ENCODE results near the gene HDHD3. TPM values are rescaled to one million over a fixed set of nuclear protein-coding genes. Genes with fewer than 3 reads are reported as not detected.

The HDHD3 gene
- polyA plus RNA-seq, 1 experiment, result 7.2 TPM

DNA sequence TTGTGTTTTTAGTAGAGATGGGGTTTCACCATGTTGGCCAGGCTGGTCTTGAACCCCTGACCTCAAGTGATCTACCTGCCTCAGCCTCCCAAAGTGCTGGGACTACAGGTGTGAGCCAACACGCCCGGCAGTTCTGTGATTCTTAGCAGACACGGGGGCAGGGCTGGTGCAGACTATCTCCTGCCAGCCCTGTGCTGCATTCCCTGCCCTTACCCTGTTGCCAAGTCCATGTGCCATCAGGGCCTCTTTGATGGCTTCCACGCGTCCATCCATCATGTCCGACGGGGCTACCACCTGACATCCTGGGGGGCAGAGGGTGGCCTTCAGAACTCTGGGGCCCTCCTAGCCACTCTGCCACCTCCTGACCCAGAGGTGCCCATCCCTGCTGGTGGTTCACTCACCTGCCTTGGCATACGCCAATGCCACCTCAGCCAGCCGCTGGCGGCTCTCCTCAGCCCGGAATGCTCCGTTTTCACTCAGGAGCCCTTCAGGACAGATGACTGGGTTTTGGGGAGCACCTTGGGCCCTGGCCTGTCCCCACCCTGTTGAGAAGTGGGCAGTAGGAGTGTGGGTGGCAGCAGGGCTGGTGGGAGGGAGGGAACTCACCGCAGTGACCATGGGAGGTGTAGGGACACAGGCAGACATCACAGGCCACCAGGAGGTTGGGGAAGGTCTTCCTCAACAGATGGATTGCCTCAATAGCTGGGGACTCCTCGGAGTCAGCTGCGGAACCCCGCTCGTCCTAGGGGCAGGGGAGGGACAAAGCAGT, 13.6 kb upstream of the HDHD3 start:
- no peak overlapping the region for H3K4me3 ChIP-seq (ENCODE audit: low read depth, low read length)
- no peak for DNase-seq (ENCODE audit: low read depth, low spot score)
- no peak for TF ChIP-seq CTCF (IDR thresholded peaks at IDR 0.05; ENCODE audit: low read depth, low read length)
- H3K27ac ChIP-seq (ENCODE audit: low read depth, low read length), result no peak overlapping the region
- ChIA-PET CTCF (interaction anchor here (1.3 to 1.5 kb wide), 2 partner anchors 10 to 11 kb away, joined by 4 to 5 read pairs; partner anchors contain the start of gene ALAD), POLR2A (interaction anchor here (0.8 kb wide), 1 partner anchor 11 kb away, joined by 3 read pairs; the partner anchor contains the start of gene ALAD)
- no peaks in the 10 kb centered on the region for H3K27me3 ChIP-seq (ENCODE audit: control insufficient read depth, insufficient read depth, low read length)
- H3K9me3 ChIP-seq (ENCODE audit: control insufficient read depth, insufficient read depth, low read length), result no peaks in the 10 kb centered on the region

GRCh38 chr9:113389451-113389850, 12.7 kb upstream of the HDHD3 start:
- no peak for TF ChIP-seq CTCF (IDR thresholded peaks at IDR 0.05; ENCODE audit: low read depth, low read length)
- DNase-seq (ENCODE audit: low read depth, low spot score), result no peak
- no peaks in the 10 kb centered on the region for H3K27me3 ChIP-seq (ENCODE audit: control insufficient read depth, insufficient read depth, low read length)
- no peak overlapping the region for H3K4me3 ChIP-seq (ENCODE audit: low read depth, low read length)
- no peaks in the 10 kb centered on the region for H3K9me3 ChIP-seq (ENCODE audit: control insufficient read depth, insufficient read depth, low read length)
- ChIA-PET CTCF (interaction anchor here (1.5 kb wide), 1 partner anchor 11 kb away, joined by 5 read pairs; the partner anchor contains the start of gene ALAD), POLR2A (interaction anchor here (0.8 kb wide), 1 partner anchor 12 kb away, joined by 3 read pairs; the partner anchor contains the start of gene ALAD)
- H3K27ac ChIP-seq (ENCODE audit: low read depth, low read length), result no peak overlapping the region

- ChIA-PET POLR2A (no interaction called here), CTCF (interaction anchor here (1.5 kb wide), 1 partner anchor 12 kb away, joined by 5 read pairs; the partner anchor contains the start of gene ALAD)
- no peak for TF ChIP-seq CTCF (IDR thresholded peaks at IDR 0.05; ENCODE audit: low read depth, low read length)
- no peak overlapping the region for H3K4me3 ChIP-seq (ENCODE audit: low read depth, low read length)
- no peak overlapping the region for H3K27ac ChIP-seq (ENCODE audit: low read depth, low read length)
- no peaks in the 10 kb centered on the region for H3K9me3 ChIP-seq (ENCODE audit: control insufficient read depth, insufficient read depth, low read length)
- no peak for DNase-seq (ENCODE audit: low read depth, low spot score)
- no peaks in the 10 kb centered on the region for H3K27me3 ChIP-seq (ENCODE audit: control insufficient read depth, insufficient read depth, low read length)
Observed at GRCh38 chr9:113388833-113389232, 12.0 kb upstream of the HDHD3 start.

- CTCF ChIA-PET, result interaction anchor here (2.1 kb wide), 1 partner anchor 14 kb away, joined by 9 read pairs; the partner anchor contains the start of gene ALAD
- no peak for DNase-seq (ENCODE audit: low read depth, low spot score)
- H3K27ac ChIP-seq (ENCODE audit: low read depth, low read length), result no peak overlapping the region
- POLR2A ChIA-PET, result no interaction called here
- H3K4me3 ChIP-seq (ENCODE audit: low read depth, low read length), result no peak overlapping the region
- H3K27me3 ChIP-seq (ENCODE audit: control insufficient read depth, insufficient read depth, low read length), result no peaks in the 10 kb centered on the region
- H3K9me3 ChIP-seq (ENCODE audit: control insufficient read depth, insufficient read depth, low read length), result no peaks in the 10 kb centered on the region
- no peak for TF ChIP-seq CTCF (IDR thresholded peaks at IDR 0.05; ENCODE audit: low read depth, low read length)
Observed at GRCh38 chr9:113387560-113388230, 10.9 kb upstream of the HDHD3 start.

Data from AG04450 (cell line).